HepG2 (cell line): ENCODE data around the gene SLC13A3. TPM values are rescaled to one million over a fixed set of nuclear protein-coding genes. Genes with fewer than 3 reads are reported as not detected.

ENCODE experiments used
- FOSL1 ChIP-seq: sonication (generic); formaldehyde crosslinking; IDR thresholded peaks from 2 replicates; pipeline ENCODE4 v1.9.0; 2021; ENCODE audit warnings: missing genetic modification reagents, borderline replicate concordance
- FOXP1 ChIP-seq, 2 experiments: fragments of 450-650 bp in 1 of 2; IDR thresholded peaks; 2 replicates each; pipeline ENCODE4 v1.6.1; 2017 to 2018; ENCODE audit warnings: antibody characterized with exemption in 1 of 2
- HHEX ChIP-seq: IDR thresholded peaks from 2 replicates; pipeline ENCODE4 v1.6.1; 2016; ENCODE audit warnings: control low read depth
- KAT2B ChIP-seq: fragments of 150-350 bp; IDR thresholded peaks from 2 replicates; pipeline ENCODE4 v1.6.1; 2014; ENCODE audit warnings: low read depth, low read length, borderline replicate concordance
- NFE2L1 ChIP-seq: sonication (generic); formaldehyde crosslinking; IDR thresholded peaks from 2 replicates; pipeline ENCODE4 v1.4.0; 2020; ENCODE audit warnings: missing genetic modification reagents, mild to moderate bottlenecking, borderline replicate concordance
- PAX8 ChIP-seq: sonication (generic); formaldehyde crosslinking; IDR thresholded peaks from 2 replicates; pipeline ENCODE4 v1.8.0; 2022; ENCODE audit warnings: mild to moderate bottlenecking, missing genetic modification reagents, borderline replicate concordance
- PHF8 ChIP-seq: sonication (generic); formaldehyde crosslinking; IDR thresholded peaks from 2 replicates; pipeline ENCODE4 v1.5.0; 2020; ENCODE audit warnings: missing genetic modification reagents
- ZFP36 ChIP-seq: fragments of 150-350 bp; IDR thresholded peaks from 2 replicates; pipeline ENCODE4 v1.6.1; 2018; ENCODE audit warnings: borderline replicate concordance, low read length, low read depth; ENCODE audit not compliant: partially characterized antibody
- ZMYM3 ChIP-seq: sonication (generic); formaldehyde crosslinking; IDR thresholded peaks from 2 replicates; pipeline ENCODE4 v1.5.1; 2020; ENCODE audit warnings: mild to moderate bottlenecking, missing genetic modification reagents
- ZNF180 ChIP-seq: sonication (generic); formaldehyde crosslinking; IDR thresholded peaks from 2 replicates; pipeline ENCODE4 v1.4.0; 2020; ENCODE audit warnings: low read depth, missing genetic modification reagents, borderline replicate concordance
- ZNF34 ChIP-seq: sonication (generic); formaldehyde crosslinking; IDR thresholded peaks from 2 replicates; pipeline ENCODE4 v1.4.0; 2020; ENCODE audit warnings: mild to moderate bottlenecking, missing genetic modification reagents, borderline replicate concordance
- ZNF441 ChIP-seq: sonication (generic); formaldehyde crosslinking; IDR thresholded peaks from 2 replicates; pipeline ENCODE4 v1.7.0; 2021; ENCODE audit warnings: missing genetic modification reagents, borderline replicate concordance
- ZNF562 ChIP-seq: sonication (generic); formaldehyde crosslinking; IDR thresholded peaks from 2 replicates; pipeline ENCODE4 v1.8.0; 2022; ENCODE audit warnings: missing genetic modification reagents, borderline replicate concordance
- ZNF574 ChIP-seq: sonication (generic); formaldehyde crosslinking; IDR thresholded peaks from 2 replicates; pipeline ENCODE4 v1.4.0; 2020; ENCODE audit warnings: missing genetic modification reagents
- ZSCAN29 ChIP-seq: sonication (generic); formaldehyde crosslinking; conservative IDR thresholded peaks from 2 replicates; pipeline ENCODE4 v1.4.0; 2020; ENCODE audit warnings: mild to moderate bottlenecking, missing genetic modification reagents
- polyA plus RNA-seq, 8 experiments: library from polyadenylated mRNA; depleted of rRNA in 3 of 8; stranded (reverse) in 7 of 8; unstranded in 1 of 8; fragments of >200 nt; fragmentation: Illumina TruSeq in 4 of 8; extraction: Trizol in 4 of 8; gene quantifications; 2 replicates each; pipeline versions ENCODE4 v1.2.1 to v1.2.3, GENCODE V29; 2011 to 2016; ENCODE audit warnings: low read depth in 4 of 8, missing spikeins in 1 of 8, mixed read lengths in 1 of 8; ENCODE audit not compliant: insufficient read depth in 1 of 8
- total RNA-seq, 5 experiments: library from RNA; depleted of rRNA; stranded (reverse); fragments of >200 nt; fragmentation: Illumina TruSeq; extraction: Trizol; gene quantifications; 2 replicates each; pipeline ENCODE4 v1.2.3, GENCODE V29; 2016; ENCODE audit warnings: low read depth in 1 of 5
- TF ChIP-seq, protein P1 (sequence below): sonication (generic); formaldehyde crosslinking; conservative IDR thresholded peaks from 2 replicates; pipeline ENCODE4 v1.8.1; 2023; ENCODE audit warnings: missing genetic modification reagents

SLC13A3 gene
- total and polyA plus RNA-seq, 2 of the 13 experiments (the other 11 are each of a cell fraction or from before 2014, with no cell fraction given): 66.5 to 76.0 TPM

DNA sequence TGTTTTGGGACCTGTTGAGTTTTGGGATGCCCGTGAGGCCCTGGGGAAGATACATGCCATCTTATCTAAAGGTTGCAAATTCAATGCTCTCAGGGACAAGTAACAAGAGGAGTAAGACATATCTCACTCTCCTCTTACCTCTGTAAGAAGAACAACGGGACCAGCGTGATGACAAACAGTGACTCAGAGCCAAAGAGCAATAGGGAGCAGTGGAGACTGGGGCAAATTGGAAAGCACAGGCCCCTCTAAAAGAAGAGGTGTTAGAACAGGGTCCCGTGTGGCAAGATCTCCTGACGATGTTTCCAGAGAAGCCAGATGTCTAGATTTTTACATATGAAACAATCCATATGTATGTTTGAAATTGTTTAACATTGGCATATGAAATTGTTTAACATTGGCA lies 26.3 kb upstream of the SLC13A3 start (continued):
- TF ChIP-seq ZNF574 (CRISPR knock-in tag) (no peak), FOXP1 (IDR thresholded peaks at IDR 0.05) (no peak), FOXP1 (CRISPR knock-in tag; IDR thresholded peaks at IDR 0.05) (no peak), ZNF34 (0 out of 2 replicates have a peak, but pooled peaks have one; percentile 55), ZNF441 (CRISPR knock-in tag) (no peak), ZFP36 (peak; percentile 68), FOSL1 (CRISPR knock-in tag) (no peak), NFE2L1 (CRISPR knock-in tag) (no peak), PHF8 (CRISPR knock-in tag) (no peak), ZSCAN29 (CRISPR knock-in tag) (0 out of 2 replicates have a peak, but pooled peaks have one; percentile 14), HHEX (CRISPR knock-in tag) (0 out of 2 replicates have a peak, but pooled peaks have one; percentile 8), ZNF180 (CRISPR knock-in tag) (peak; percentile 99; the same call in 1 of the 2 replicates), PAX8 (CRISPR knock-in tag) (0 out of 2 replicates have a peak, but pooled peaks have one; percentile 4), ZNF562 (CRISPR knock-in tag) (no peak), ZMYM3 (peak; percentile 30; the same call in 1 of the 2 replicates), KAT2B (no peak)
- TF ChIP-seq, protein P1, sequence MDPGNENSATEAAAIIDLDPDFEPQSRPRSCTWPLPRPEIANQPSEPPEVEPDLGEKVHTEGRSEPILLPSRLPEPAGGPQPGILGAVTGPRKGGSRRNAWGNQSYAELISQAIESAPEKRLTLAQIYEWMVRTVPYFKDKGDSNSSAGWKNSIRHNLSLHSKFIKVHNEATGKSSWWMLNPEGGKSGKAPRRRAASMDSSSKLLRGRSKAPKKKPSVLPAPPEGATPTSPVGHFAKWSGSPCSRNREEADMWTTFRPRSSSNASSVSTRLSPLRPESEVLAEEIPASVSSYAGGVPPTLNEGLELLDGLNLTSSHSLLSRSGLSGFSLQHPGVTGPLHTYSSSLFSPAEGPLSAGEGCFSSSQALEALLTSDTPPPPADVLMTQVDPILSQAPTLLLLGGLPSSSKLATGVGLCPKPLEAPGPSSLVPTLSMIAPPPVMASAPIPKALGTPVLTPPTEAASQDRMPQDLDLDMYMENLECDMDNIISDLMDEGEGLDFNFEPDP: 0 out of 2 replicates have a peak, but pooled peaks have one; percentile 65
